ENCODE data around the gene ANKRD13B.
A peak's percentile ranks its signal among the peaks of the same experiment; 100 is the strongest.

ANKRD13B gene

GRCh38 chr17:29617481-29618271 is 24.7 kb downstream of the ANKRD13B start:
- Histone ChIP-seq H3K79me2 (no peaks in the 10 kb centered on the region), H3K9me3 (ENCODE audit: control insufficient read depth, low read length) (no peaks in the 10 kb centered on the region), H3K27me3 (ENCODE audit: control insufficient read depth, insufficient read depth, low read length) (no peaks in the 10 kb centered on the region), H3K4me2 (ENCODE audit: low read length) (peak overlapping the region; percentile 60), H3K4me1 (peaks cover 30% of the 10 kb centered on the region), H2AFZ (peak overlapping the region; percentile 60), H3K36me3 (ENCODE audit: control insufficient read depth, insufficient read depth, low read length) (no peaks in the 10 kb centered on the region), H3K27ac (peak overlapping the region; percentile 46), H3K4me3 (ENCODE audit: low read depth, low read length) (peak overlapping the region; percentile 30), H3K9ac (no peak overlapping the region)
- TF ChIP-seq, protein P1, sequence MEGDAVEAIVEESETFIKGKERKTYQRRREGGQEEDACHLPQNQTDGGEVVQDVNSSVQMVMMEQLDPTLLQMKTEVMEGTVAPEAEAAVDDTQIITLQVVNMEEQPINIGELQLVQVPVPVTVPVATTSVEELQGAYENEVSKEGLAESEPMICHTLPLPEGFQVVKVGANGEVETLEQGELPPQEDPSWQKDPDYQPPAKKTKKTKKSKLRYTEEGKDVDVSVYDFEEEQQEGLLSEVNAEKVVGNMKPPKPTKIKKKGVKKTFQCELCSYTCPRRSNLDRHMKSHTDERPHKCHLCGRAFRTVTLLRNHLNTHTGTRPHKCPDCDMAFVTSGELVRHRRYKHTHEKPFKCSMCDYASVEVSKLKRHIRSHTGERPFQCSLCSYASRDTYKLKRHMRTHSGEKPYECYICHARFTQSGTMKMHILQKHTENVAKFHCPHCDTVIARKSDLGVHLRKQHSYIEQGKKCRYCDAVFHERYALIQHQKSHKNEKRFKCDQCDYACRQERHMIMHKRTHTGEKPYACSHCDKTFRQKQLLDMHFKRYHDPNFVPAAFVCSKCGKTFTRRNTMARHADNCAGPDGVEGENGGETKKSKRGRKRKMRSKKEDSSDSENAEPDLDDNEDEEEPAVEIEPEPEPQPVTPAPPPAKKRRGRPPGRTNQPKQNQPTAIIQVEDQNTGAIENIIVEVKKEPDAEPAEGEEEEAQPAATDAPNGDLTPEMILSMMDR (IDR thresholded peaks at IDR 0.05), result peak; percentile 83

DNA sequence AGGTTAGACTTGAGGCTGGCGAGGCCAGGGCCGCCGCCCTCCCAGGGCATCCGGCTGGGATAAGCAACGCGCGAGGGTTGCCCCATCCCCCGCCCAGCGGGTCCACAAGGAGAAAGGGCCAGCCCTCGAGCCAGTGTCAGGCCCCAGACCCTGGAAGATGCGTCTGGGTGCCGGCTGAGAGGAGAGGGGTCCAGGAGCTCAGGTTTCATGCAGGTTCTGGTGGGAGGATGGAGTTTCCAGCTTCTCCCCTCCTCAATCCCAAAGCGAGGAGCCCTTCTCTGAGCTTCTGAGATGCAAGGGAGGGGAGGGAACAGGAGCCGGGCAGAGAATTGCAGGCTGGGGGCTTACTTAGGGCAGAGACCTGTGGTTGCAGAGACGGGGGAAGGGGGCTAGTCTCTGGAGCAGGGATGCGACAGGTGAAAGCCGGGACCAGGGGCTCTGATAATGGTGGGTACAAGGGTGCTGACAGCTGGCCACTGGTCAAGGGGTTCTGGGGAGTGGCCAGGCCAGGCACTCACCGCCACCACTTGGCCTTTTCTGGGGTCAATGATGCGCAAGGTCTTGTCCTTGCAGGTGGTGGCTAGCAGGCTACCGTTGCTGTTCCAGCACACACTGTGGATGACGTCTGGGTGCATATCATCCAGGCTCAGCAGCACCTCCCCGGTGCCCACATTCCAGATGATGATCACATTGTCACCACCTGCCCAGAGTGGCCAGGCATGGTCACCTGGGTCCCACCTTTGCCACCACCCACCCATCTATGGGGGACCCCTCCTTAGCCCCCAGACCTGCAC is 25.5 kb downstream of the ANKRD13B start:
- H3K4me3 ChIP-seq (ENCODE audit: low read depth, low read length), result no peak overlapping the region
- H3K27ac ChIP-seq, result no peak overlapping the region
- H3K9me3 ChIP-seq (ENCODE audit: control insufficient read depth, low read length), result no peaks in the 10 kb centered on the region
- peak overlapping the region; percentile 60 for H2AFZ ChIP-seq
- TF ChIP-seq, protein P1 (IDR thresholded peaks at IDR 0.05), result no peak
- no peak overlapping the region for H3K9ac ChIP-seq
- peaks cover 36% of the 10 kb centered on the region for H3K4me1 ChIP-seq
- peak overlapping the region; percentile 60 for H3K4me2 ChIP-seq (ENCODE audit: low read length)
- H3K27me3 ChIP-seq (ENCODE audit: control insufficient read depth, insufficient read depth, low read length), result no peaks in the 10 kb centered on the region
- no peaks in the 10 kb centered on the region for H3K36me3 ChIP-seq (ENCODE audit: control insufficient read depth, insufficient read depth, low read length)
- H3K79me2 ChIP-seq, result no peaks in the 10 kb centered on the region

- peak overlapping the region; percentile 20 for H3K27ac ChIP-seq
- no peaks in the 10 kb centered on the region for H3K36me3 ChIP-seq (ENCODE audit: control insufficient read depth, insufficient read depth, low read length)
- H3K79me2 ChIP-seq, result no peaks in the 10 kb centered on the region
- H3K27me3 ChIP-seq (ENCODE audit: control insufficient read depth, insufficient read depth, low read length), result no peaks in the 10 kb centered on the region
- no peak overlapping the region for H3K4me2 ChIP-seq (ENCODE audit: low read length)
- H2AFZ ChIP-seq, result no peak overlapping the region
- no peaks in the 10 kb centered on the region for H3K9me3 ChIP-seq (ENCODE audit: control insufficient read depth, low read length)
- H3K4me1 ChIP-seq, result peaks cover 40% of the 10 kb centered on the region
- no peak overlapping the region for H3K9ac ChIP-seq
- TF ChIP-seq, protein P1 (IDR thresholded peaks at IDR 0.05), result peak; percentile 45
- H3K4me3 ChIP-seq (ENCODE audit: low read depth, low read length), result no peak overlapping the region
Measured at GRCh38 chr17:29619251-29619650, 26.3 kb downstream of the ANKRD13B start.

- Histone ChIP-seq H3K79me2 (no peaks in the 10 kb centered on the region), H3K4me1 (peaks cover 45% of the 10 kb centered on the region), H3K4me2 (ENCODE audit: low read length) (no peak overlapping the region), H3K4me3 (ENCODE audit: low read depth, low read length) (no peak overlapping the region), H3K9me3 (ENCODE audit: control insufficient read depth, low read length) (no peaks in the 10 kb centered on the region), H2AFZ (no peak overlapping the region), H3K9ac (no peak overlapping the region), H3K27ac (peak overlapping the region; percentile 20), H3K27me3 (ENCODE audit: control insufficient read depth, insufficient read depth, low read length) (no peaks in the 10 kb centered on the region), H3K36me3 (ENCODE audit: control insufficient read depth, insufficient read depth, low read length) (no peaks in the 10 kb centered on the region)
- TF ChIP-seq, protein P1 (IDR thresholded peaks at IDR 0.05), result no peak
Measured at GRCh38 chr17:29620271-29620670, 27.3 kb downstream of the ANKRD13B start.

Data from parathyroid adenoma (tissue), 2 donors.